GM12878 (cell line): ENCODE data around the gene SPAG17.

ENCODE experiments used
- CTCF ChIP-seq, 3 experiments: IDR thresholded peaks in 2 of 3; conservative IDR thresholded peaks in 1 of 3; 2 replicates each; pipeline ENCODE4 v1.5.1; 2011; ENCODE audit warnings: low read depth in 3 of 3, low read length in 3 of 3, mild to moderate bottlenecking in 3 of 3, control low read depth in 2 of 3, moderate library complexity in 2 of 3, inconsistent platforms in 1 of 3, mixed read lengths in 1 of 3; ENCODE audit not compliant: control insufficient read depth in 2 of 3, insufficient read depth in 1 of 3; ENCODE audit errors: extremely low read depth in 1 of 3
- EP300 ChIP-seq, 2 experiments: fragments of 150-350 bp in 1 of 2; IDR thresholded peaks; 2 replicates each; pipeline ENCODE4 v1.6.1; 2011 to 2012; ENCODE audit warnings: low read depth in 2 of 2, low read length in 2 of 2, borderline replicate concordance in 1 of 2, improper control_type of control experiment in 1 of 2, inconsistent platforms in 1 of 2; ENCODE audit not compliant: control insufficient read depth in 1 of 2
- ESRRA ChIP-seq: IDR thresholded peaks from 2 replicates; pipeline ENCODE4 v1.6.1; 2012; ENCODE audit warnings: mild to moderate bottlenecking, low read length, improper control_type of control experiment
- MTA3 ChIP-seq: IDR thresholded peaks from 2 replicates; pipeline ENCODE4 v1.6.1; 2012; ENCODE audit warnings: low read length, inconsistent platforms, borderline replicate concordance
- MXI1 ChIP-seq: fragments of 150-350 bp; IDR thresholded peaks from 2 replicates; pipeline ENCODE4 v1.6.1; 2011; ENCODE audit warnings: low read depth, mild to moderate bottlenecking, inconsistent platforms, low read length, improper control_type of control experiment
- NRF1 ChIP-seq: conservative IDR thresholded peaks from 2 replicates; pipeline ENCODE4 v1.6.1; 2011; ENCODE audit warnings: mild to moderate bottlenecking, low read depth, low read length, improper control_type of control experiment
- POLR2A ChIP-seq: IDR thresholded peaks from 2 replicates; pipeline ENCODE4 v1.6.1; 2011; ENCODE audit warnings: low read depth, mild to moderate bottlenecking, low read length
- RAD21 ChIP-seq: IDR thresholded peaks from 2 replicates; pipeline ENCODE4 v1.6.1; 2011; ENCODE audit warnings: mild to moderate bottlenecking, low read depth, low read length, moderate library complexity; ENCODE audit not compliant: insufficient read depth
- USF2 ChIP-seq: IDR thresholded peaks from 2 replicates; pipeline ENCODE4 v1.6.1; 2011; ENCODE audit warnings: low read depth, low read length, improper control_type of control experiment, borderline replicate concordance
- YY1 ChIP-seq: IDR thresholded peaks from 2 replicates; pipeline ENCODE4 v1.6.1; 2011; ENCODE audit warnings: low read depth, mild to moderate bottlenecking, low read length
- TF ChIP-seq, protein P1 (sequence below): IDR thresholded peaks from 2 replicates; pipeline ENCODE4 v1.6.1; 2012; ENCODE audit warnings: low read depth, low read length, improper control_type of control experiment
- TF ChIP-seq, protein P2 (sequence below): fragments of 450-650 bp; IDR thresholded peaks from 2 replicates; pipeline ENCODE4 v1.6.1; 2017; ENCODE audit warnings: mild to moderate bottlenecking, moderate library complexity

GRCh38 chr1:118159569-118159968 is 25.5 kb downstream of the SPAG17 start:
- TF ChIP-seq YY1 (no peak), MTA3 (no peak), CTCF (IDR thresholded peaks at IDR 0.05 in 2 of 3, conservative IDR thresholded peaks at IDR 0.05 in 1 of 3; ENCODE audit: control insufficient read depth in 2 of 3, extremely low read depth in 1 of 3, insufficient read depth in 1 of 3, low read depth in 3 of 3, low read length in 3 of 3) (no peak), EP300 (IDR thresholded peaks at IDR 0.05; ENCODE audit: borderline replicate concordance in 1 of 2, control insufficient read depth in 1 of 2, low read depth in 2 of 2, low read length in 2 of 2) (no peak), NRF1 (no peak), POLR2A (no peak), ESRRA (no peak), MXI1 (no peak), RAD21 (no peak), USF2 (no peak)
- TF ChIP-seq, protein P1, sequence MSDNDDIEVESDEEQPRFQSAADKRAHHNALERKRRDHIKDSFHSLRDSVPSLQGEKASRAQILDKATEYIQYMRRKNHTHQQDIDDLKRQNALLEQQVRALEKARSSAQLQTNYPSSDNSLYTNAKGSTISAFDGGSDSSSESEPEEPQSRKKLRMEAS, result no peak
- TF ChIP-seq, protein P2, sequence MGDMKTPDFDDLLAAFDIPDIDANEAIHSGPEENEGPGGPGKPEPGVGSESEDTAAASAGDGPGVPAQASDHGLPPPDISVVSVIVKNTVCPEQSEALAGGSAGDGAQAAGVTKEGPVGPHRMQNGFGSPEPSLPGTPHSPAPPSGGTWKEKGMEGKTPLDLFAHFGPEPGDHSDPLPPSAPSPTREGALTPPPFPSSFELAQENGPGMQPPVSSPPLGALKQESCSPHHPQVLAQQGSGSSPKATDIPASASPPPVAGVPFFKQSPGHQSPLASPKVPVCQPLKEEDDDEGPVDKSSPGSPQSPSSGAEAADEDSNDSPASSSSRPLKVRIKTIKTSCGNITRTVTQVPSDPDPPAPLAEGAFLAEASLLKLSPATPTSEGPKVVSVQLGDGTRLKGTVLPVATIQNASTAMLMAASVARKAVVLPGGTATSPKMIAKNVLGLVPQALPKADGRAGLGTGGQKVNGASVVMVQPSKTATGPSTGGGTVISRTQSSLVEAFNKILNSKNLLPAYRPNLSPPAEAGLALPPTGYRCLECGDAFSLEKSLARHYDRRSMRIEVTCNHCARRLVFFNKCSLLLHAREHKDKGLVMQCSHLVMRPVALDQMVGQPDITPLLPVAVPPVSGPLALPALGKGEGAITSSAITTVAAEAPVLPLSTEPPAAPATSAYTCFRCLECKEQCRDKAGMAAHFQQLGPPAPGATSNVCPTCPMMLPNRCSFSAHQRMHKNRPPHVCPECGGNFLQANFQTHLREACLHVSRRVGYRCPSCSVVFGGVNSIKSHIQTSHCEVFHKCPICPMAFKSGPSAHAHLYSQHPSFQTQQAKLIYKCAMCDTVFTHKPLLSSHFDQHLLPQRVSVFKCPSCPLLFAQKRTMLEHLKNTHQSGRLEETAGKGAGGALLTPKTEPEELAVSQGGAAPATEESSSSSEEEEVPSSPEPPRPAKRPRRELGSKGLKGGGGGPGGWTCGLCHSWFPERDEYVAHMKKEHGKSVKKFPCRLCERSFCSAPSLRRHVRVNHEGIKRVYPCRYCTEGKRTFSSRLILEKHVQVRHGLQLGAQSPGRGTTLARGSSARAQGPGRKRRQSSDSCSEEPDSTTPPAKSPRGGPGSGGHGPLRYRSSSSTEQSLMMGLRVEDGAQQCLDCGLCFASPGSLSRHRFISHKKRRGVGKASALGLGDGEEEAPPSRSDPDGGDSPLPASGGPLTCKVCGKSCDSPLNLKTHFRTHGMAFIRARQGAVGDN, result no peak
